GM18861 (cell line): ENCODE measurements around the gene EFHC2.

ENCODE experiments used
- ATAC-seq: cut with Tn5 transposase; IDR thresholded peaks from one replicate; pipeline ENCODE4 v1.9.1; 2021; ENCODE audit not compliant: unreplicated experiment

EFHC2 gene

DNA sequence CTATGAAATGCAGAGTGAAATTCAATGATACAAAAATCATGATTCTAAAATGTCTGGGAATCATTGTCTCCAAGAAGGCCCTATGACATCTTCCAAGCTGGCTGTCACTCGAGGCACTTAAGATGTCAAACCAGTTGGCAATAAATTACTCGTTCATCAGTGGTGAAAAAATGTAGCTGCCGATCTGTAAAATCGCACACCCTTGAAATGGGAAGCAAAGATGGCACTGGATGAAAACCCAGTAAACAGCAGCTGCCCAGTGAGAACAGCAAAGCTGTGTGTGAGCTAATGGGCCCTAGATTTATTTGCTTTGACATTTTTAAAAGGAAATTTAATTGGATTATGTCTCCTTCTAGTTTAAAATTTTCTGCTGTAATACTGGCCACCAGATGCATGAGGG, 188.3 kb downstream of the EFHC2 start:
- no peak for ATAC-seq

DNA sequence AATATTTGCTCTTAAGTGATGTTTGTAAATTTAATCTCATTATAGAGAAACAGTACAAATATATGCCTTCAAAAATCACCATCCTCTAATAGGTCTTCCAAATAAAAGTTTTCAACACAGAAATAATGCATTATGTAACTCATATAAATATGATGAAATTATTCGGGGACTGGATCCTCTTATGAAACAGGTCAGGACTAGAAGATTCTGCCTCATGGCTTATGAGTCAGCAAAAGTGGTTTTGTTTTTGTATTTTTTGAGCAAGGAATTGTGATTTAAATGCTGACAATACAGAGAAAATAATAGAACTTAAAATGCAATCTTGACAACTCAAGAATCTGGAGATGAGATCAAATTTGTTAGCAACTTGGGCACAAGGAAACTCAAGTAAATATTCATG, 190.6 kb downstream of the EFHC2 start:
- ATAC-seq = no peak

DNA sequence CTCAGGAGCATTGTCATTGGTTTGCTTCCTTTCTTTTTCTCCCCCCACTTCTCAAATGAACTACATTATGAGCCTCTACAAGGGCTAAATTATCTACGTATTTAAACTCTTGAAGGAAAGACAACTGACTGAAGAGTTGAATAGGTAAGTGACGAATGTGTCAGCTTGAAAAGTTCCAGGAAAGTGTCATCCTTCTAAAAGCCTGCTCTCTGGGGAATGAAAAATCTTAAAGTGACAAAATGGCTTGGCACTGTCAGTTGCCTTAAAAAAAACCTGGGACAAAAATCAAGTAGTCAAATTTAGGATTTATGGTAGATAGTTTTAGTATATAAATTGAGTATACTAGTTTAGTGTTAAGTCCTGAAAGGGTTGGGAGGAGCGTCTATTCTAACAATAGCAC, 196.3 kb downstream of the EFHC2 start:
- ATAC-seq = no peak

DNA sequence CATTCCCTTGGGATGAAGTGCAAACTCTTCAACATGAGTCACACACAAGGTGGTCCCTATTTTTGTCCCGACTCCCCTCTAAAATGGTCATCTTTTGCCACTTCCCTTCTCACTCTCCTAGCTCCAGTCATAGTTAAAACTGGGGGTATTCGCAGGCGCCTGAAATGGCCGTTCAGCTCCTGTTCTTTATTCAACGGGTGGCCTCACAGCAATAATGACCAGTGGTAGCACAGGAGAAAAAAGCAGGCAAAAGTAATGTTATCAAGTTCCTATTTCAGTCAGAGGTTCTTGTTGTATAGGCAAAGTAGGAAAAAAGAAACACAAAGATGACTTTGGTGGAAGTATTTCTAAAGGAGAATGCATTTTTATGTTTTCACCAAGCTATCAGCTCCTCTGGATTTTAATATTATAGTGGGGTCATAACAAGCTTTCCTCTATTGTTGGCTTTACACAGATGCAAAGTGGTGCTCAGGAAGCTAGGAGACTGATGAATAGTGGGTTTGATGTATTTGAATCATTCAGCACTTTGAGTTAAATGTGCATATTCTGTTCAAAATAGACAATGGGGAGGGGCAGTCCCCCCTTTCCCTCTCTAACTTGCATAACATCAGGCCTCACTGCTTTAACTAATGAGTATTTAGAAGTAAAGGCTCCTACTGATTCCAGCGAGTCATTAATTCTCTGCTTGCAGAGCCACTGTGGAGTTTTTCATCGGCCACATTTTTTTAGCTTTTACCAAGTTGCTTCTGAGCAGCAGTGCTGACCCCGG, 199.1 kb downstream of the EFHC2 start:
- ATAC-seq = no peak

DNA sequence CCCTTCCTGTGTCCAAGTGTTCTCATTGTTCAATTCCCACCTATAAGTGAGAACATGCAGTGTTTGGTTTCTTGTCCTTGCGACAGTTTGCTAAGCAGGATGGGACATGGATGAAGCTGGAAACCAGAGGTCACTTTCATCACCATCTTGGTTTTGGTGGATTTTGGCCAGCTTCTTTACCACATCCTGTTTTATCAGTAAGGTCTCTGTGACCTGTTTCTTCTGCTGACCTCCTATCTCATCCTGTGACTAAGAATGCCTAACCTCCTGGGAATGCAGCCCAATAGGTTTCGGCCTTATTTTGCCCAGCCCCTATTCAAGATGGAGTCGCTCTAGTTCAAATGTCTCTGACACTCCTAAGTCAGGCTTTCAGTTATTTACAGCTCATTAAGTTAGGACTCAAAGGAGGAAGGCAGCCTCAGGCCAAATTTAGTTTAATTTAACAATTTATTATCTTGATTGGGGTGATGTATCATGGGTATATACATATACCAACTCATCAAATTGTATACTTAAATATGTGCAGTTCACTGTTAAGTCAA, 200.3 kb downstream of the EFHC2 start:
- ATAC-seq = no peak

DNA sequence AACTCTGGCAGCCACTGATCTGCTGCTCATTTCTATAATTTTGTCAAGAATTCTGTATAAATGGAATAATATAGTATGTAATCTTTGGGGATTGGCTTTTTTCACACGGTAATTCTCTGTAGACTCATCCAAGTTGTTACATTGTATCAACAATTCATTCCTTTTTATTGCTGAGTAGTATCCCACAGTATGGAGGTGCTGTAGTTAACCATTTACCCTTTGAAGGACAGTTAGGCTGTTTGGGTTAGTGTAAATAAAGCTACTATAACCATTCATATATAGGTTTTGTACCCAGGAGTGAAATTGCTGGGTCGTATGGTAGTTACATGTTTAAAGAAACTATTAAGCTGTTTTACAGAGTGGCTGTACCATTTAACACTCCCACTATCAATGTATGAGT, 213.3 kb downstream of the EFHC2 start:
- ATAC-seq = no peak

DNA sequence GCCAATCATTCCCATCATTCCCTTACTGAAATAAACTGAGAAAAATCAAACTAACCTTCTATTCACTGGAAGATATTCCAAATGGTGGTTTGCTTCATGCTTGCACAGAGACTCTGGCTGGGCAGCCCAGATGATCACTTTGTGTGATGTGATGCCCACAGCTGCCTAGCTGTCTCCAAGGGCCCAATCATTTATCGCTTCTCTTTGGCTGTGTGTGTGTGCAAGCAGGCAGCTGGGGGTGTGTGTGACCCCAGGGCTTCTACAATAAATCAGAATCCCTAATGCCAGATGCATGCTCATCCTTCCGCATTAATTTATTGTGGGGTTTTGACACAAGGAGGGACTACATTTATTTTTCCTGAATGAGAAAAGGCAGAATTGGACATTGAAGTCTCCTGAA, 230.1 kb downstream of the EFHC2 start:
- ATAC-seq = no peak

DNA sequence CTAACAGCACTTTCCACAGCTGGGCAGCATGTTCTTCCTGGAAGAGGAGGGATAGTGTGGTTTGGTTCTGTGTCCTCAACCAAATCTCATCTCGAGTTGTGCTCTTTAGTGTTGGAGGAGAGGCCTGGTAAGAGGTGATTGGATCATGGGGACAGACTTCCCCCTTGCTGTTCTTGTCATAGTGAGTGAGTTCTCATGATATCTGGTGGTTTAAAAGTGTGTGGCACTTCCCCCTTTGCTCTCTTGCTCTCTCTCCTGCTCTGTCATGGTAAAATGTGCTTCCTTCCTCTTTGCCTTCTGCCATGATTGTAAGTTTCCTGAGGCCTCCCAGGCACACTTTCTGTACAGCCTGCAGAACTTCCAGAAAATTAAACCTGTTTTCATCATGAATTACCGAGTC, 236.6 kb downstream of the EFHC2 start:
- ATAC-seq = no peak

DNA sequence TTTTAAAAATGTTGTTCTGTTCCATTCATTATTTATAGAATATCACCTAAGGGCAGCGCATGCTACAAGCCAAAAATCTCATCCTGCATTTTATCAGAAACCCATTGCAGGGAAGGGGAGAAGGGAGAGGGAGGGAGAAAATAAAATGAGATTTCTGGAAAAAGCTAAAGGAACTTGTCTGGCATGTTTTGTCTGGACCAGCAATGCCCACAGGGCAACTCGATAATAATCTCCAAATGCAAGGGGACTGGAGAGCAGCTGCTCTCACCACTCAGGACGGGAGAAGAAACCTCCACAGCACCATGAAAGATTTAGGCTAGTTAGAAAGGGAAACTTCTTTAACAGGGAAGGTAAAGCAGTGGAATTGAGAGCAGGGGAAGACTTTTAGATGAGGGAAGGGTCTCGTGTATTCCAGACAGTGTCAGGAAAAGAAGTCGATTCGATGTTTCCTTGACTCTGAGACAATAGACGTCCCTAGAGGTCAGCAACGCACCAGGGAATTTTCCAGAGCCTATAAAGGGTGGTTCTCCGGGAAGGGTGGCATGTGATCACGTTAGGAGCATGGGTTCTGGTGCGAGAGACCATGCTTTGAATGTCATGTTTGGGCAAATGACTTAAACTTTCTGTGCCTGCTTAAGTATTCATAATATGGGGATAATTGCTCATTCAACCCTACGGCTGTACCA, 238.1 kb downstream of the EFHC2 start:
- no peak for ATAC-seq

DNA sequence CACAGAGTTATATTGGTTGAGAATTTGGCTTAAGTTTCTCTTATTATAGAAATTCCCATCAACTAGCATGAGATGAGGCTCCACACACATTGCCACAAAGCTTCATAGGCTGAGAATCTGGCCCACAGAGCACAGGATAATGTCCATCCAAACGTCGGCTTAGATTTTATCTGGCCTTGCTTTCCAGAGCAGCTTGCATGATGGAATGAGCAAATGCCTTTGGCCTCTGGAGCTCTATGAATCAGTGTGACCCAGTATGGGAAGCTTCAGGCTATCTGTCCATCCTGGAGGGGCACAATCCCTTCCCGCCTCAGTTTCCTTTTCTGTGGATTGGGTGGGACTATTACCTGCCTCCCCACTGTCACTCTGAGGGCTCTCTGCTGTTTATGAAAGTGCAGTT, 238.8 kb downstream of the EFHC2 start:
- no peak for ATAC-seq

DNA sequence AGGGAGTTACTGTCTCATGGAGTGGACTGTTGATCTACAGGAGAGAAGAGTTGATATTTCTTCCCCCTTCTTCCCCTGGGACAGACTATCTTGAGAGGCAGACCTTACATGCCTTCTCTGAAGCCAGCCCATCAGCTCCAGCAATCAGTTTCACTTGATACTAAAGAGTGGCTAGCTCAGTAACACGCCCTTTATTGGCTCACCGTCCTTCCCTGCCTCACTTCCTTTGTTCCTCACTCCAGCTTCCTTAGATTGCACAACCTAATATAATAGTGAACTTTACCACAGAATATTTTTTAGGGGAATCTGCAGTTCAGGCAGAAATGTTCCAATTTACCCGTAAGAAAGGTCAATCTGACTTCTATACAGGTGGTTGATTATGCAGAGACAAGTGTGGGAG, 242.2 kb downstream of the EFHC2 start:
- no peak for ATAC-seq

DNA sequence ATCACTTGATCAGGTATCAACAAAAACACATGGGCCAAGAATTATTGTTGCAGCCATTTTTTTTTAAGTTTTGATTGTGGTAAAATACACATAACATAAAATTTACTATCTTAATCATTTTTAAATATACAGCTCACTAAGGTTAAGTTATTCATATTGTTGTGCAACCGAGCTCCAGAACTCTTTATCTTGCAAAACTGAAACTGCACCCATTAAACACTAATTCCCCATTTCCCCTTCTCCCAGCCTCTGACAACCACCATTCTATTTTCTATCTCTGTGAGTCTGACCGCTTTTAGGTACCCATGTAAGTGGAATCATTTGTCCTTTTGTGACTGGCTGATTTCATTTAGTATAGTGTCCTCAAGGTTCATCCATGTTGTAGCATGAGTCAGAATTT, 244.1 kb downstream of the EFHC2 start:
- ATAC-seq = no peak
